NCI-H2196 treated with DMSO at 0.1 percent for 48 hours (cell line): ENCODE results near the gene ARL8A.
A peak's percentile ranks its signal among the peaks of the same experiment; 100 is the strongest.
"Not testable (repeated sequence)": the region's sequence is repeated elsewhere in the genome, so short reads cannot be mapped to it uniquely, and the experiment has no call there.

Experiments
- DNase-seq: peaks from one replicate; lab custom pipeline; 2025; ENCODE audit not compliant: unreplicated experiment; lab: John Stamatoyannopoulos, UW

Gene ARL8A

GRCh38 chr1:202144402-202145067 is at the start of gene ARL8A:
ARL8A (minus strand) TSS chr1:202144737; CDS start chr1:202144572, 165 bp downstream.
- peak; percentile 23 for DNase-seq

- DNase-seq: no peak
Measured at GRCh38 chr1:202194328-202194648, 49.8 kb upstream of the ARL8A start.

DNA sequence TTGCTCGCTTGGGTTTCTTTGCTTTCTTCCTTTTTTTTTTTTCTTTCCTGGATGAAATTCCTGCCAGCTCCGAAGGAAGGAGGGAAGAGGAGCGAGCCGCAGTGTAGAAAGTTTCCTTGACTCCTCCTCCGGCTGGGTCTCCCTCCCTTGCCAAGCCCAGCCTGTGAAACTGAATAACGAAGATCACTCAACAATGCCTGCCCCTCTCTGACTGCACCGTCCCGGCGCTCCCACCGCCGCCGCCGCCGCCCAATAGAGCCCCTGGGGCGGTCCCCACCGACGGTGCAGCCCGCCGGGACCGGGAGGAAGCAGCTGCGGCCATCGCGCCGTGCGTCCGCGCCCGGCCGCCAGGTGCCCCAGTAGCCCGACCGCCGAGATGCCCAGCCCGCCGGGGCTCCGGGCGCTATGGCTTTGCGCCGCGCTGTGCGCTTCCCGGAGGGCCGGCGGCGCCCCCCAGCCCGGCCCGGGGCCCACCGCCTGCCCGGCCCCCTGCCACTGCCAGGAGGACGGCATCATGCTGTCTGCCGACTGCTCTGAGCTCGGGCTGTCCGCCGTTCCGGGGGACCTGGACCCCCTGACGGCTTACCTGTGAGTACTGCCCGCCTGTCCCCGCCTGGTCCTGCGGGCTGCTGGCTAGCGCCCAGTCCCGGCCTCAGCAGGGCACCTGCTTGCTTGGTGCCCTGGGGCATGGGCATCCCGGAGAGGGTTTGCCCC is 49.2 kb upstream of the ARL8A start, which contains the start of gene LGR6:
TSS of gene LGR6 (plus strand) at position 186 of the 714 bp plus-strand sequence. CDS start at position 377, 191 bp downstream.
- DNase-seq: no peak

DNA sequence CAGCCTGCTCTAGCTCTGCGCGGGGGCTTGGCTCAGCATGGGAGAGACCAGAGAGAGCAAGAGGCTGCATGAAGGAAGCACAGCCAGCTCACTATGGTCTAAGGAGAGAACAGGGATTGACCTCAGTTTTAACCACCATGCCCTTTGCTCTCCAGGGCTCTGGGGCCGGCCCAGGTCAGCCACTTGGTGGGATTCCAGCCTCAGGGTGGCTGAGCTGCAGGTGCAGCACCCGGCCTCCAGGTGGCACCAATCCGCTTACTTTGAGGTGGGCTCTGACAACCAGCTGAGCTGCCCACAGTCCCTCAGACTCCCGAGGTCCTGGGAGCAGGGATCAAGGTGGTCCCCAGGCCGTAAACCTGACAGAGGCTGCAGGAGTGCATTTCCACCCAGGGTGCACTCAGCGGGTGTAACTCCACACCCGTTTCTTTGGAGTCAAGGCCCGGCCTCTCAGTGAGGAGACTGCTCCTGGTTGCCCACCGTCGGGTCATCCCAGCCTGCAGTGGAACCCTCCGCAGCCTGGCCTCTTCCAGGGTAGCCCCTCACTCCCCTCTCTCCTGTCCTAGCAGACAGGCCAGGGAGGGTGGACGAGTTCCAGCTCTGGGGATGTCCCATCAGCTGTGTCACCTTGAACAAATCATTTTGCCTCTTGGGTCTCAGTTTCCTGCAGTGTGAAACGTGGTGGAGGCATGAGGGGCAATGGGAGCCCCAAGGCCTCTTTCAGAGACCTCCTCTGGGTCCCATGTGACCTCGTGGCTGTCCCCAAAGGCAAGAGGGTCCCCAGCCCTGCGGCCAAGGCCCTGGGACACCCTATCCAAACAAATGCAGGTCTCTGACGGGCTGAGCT is 48.5 kb upstream of the ARL8A start:
- DNase-seq: peak; percentile 40

DNA sequence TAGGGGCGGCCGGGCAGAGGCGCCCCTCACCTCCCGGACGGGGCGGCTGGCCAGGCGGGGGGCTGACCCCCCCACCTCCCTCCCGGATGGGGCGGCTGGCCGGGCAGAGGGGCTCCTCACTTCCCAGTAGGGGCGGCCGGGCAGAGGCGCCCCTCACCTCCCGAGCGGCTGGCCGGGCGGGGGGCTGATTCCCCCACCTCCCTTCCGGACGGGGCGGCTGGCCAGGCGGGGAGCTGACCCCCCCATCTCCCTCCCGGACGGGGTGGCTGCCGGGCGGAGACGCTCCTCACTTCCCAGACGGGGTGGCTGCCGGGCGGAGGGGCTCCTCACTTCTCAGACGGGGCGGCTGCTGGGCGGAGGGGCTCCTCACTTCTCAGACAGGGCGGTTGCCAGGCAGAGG is 46.9 kb upstream of the ARL8A start:
- DNase-seq: not testable (repeated sequence)

DNA sequence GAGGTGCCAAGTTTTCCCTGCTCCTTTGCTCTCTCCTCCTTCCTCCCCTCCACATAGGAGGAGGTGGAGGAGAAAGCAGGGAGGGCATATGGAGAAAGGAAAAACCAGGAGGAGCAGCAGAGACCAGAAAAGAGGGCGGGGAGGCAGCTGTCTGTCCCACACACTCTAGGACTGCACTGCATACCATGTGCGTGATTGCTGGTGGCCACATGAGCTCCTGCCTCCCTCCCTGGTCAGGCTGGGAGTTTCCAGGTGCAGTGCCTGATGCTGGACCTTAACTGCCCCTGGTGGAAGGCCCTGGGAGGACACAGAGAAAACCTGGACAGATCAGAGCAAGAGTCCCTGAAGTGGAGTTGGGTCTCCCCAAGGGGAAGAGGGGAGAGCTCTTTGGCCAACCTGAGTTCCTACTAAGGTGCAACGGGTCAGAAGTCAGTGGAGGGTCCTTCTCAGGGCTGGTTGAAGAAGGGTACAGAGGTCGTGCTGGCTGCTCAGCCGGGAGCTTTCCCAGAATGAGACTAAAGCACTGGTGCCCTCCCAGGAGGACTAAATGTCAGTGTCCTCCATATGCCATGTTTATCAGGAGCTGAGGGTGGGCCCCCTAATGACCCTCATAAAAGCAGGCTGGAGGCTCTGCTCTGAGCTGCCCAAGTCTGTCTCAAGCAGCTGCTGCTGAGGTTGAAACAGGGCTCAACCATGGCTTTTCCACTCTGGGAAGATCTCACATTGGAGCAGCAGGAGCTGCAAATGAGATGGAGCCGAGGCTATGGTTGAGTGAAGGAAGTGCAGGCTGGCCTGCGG is 45.6 kb upstream of the ARL8A start:
- no peak for DNase-seq

- DNase-seq: peak; percentile 25
Measured at GRCh38 chr1:202189001-202189790, 44.7 kb upstream of the ARL8A start.

GRCh38 chr1:202187697-202188407 is 43.3 kb upstream of the ARL8A start:
- no peak for DNase-seq

- no peak for DNase-seq
Measured at GRCh38 chr1:202187041-202187671, 42.6 kb upstream of the ARL8A start.

DNA sequence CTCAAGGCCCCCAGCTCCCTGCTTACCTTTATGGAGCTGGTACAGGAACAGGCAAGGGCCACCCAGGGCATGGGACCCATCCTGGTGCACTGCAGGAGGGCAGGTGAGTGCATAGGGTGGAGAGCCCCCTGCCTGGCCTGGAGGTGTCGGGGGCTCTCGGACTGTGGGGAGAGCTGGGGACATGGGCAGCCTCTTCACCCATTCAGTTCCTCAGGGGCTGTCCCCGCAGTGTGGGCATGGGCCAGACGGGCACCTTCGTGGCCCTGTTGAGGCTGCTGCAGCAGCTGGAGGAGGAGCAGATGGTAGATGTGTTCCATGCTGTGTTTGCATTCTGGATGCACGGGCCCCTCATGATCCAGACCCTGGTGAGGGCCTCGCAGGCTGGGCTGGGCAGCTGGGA is 41.8 kb upstream of the ARL8A start:
- no peak for DNase-seq

- peak; percentile 79 for DNase-seq
Measured at GRCh38 chr1:202184750-202185460, 40.4 kb upstream of the ARL8A start.

DNA sequence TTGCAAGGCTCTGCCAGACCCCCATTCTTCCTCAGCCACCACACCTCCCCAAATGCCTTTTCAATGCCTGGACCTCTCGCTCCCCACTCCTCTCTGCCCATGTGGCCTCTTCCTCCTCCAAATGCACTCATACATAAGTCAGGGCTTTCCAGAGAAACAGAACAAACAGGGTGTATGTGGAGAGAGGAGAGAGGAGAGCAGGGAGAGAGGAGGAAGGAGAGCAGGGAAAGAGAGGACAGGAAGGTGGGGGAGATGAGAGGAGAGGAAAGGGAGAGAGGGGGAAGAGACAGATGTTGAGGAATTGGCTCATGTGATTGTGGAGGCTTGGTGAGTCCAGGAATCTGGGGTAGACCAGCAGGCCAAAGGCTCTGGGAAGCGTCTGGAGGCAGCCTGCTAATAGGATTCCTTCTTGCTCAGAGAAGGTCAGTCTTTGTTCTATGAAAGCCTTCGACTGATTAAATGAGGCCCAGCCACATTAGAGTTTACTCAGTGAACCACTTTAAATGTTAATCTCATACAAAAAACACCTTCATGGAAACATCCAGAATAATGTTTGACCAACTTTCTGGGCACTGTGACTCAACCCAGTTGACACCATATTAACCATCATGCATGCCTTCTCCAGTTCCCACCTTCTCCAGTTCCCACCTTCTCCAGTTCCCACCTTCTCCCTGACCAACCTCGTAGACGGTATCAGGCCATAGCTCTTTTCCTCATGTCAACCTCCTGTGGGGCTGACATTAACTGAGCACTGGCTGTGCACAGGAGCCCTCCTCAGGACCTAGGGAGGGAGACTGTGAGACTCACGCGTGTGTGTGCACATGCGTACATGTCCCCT is 37.7 kb upstream of the ARL8A start:
- DNase-seq: no peak

GRCh38 chr1:202181586-202181985 is 37.0 kb upstream of the ARL8A start:
- no peak for DNase-seq

- not testable (repeated sequence) for DNase-seq
Measured at GRCh38 chr1:202180751-202181139, 36.2 kb upstream of the ARL8A start.

- DNase-seq: no peak
Measured at GRCh38 chr1:202179828-202180750, 35.6 kb upstream of the ARL8A start.
